Neural crest cell (in vitro differentiated cells): ENCODE results near the gene DLD. TPM values are rescaled to one million over a fixed set of nuclear protein-coding genes. Genes with fewer than 3 reads are reported as not detected.

Source experiments
- DNase-seq: peaks from one replicate; pipeline ENCODE4 v3.0.0; 2021; ENCODE audit warnings: low read depth, mixed read lengths, low spot score
- H3K27ac Mint-ChIP-seq: one replicate; pipeline ENCODE4 v1.8.0; 2021; ENCODE audit warnings: mild to moderate bottlenecking, mixed read lengths; ENCODE audit not compliant: unreplicated experiment
- H3K27me3 Mint-ChIP-seq: 2 replicates; pipeline ENCODE4 v1.8.0; 2021; ENCODE audit warnings: low read depth, mild to moderate bottlenecking, mixed read lengths
- H3K36me3 Mint-ChIP-seq: 2 replicates; pipeline ENCODE4 v1.8.0; 2021; ENCODE audit warnings: low read depth, mild to moderate bottlenecking, mixed read lengths
- H3K4me1 Mint-ChIP-seq: 2 replicates; pipeline ENCODE4 v1.8.0; 2021; ENCODE audit warnings: mixed read lengths
- H3K4me3 Mint-ChIP-seq: one replicate; pipeline ENCODE4 v1.8.0; 2021; ENCODE audit warnings: mild to moderate bottlenecking, mixed read lengths
- H3K9me3 Mint-ChIP-seq: 2 replicates; pipeline ENCODE4 v1.8.0; 2021; ENCODE audit warnings: mixed read lengths
- CTCF ChIP-seq: fragments of 200-600 bp; sonication (generic); conservative IDR thresholded peaks from 2 replicates; pipeline ENCODE4 v1.5.0; 2021; ENCODE audit warnings: antibody characterized with exemption, mild to moderate bottlenecking
- total RNA-seq: library from RNA; stranded (reverse); gene quantifications from 2 replicates; pipeline ENCODE4 v1.2.1, GENCODE V29; 2021

DLD gene
- total RNA-seq, 1 donor from 2014 or later = 82.1 TPM

GRCh38 chr7:107924841-107925504, 34.0 kb downstream of the DLD start:
- Mint-ChIP-seq H3K27ac (no peak overlapping the region), H3K36me3 (peaks cover 56% of the 10 kb centered on the region), H3K27me3 (no peaks in the 10 kb centered on the region), H3K4me1 (peaks cover 8% of the 10 kb centered on the region), H3K9me3 (no peaks in the 10 kb centered on the region), H3K4me3 (no peak overlapping the region)
- no peak for TF ChIP-seq CTCF
- DNase-seq = no peak

- Mint-ChIP-seq H3K4me1 (no peaks in the 10 kb centered on the region), H3K27me3 (no peaks in the 10 kb centered on the region), H3K36me3 (peaks cover 48% of the 10 kb centered on the region), H3K4me3 (no peak overlapping the region), H3K27ac (peak overlapping the region; percentile 31), H3K9me3 (no peaks in the 10 kb centered on the region)
- no peak for DNase-seq
- TF ChIP-seq CTCF = no peak
Observed at GRCh38 chr7:107926481-107926880, 35.5 kb downstream of the DLD start.

- Mint-ChIP-seq H3K27ac (peak overlapping the region; percentile 59), H3K4me3 (no peak overlapping the region)
- TF ChIP-seq CTCF = no peak
Observed at GRCh38 chr7:107931740-107932515, 40.9 kb downstream of the DLD start.

GRCh38 chr7:107932805-107933204, 41.8 kb downstream of the DLD start:
- DNase-seq = no peak
- H3K27ac Mint-ChIP-seq = peak overlapping the region; percentile 2
- no peaks in the 10 kb centered on the region for H3K27me3 Mint-ChIP-seq
- peaks cover 31% of the 10 kb centered on the region for H3K36me3 Mint-ChIP-seq
- TF ChIP-seq CTCF = no peak
- no peak overlapping the region for H3K4me3 Mint-ChIP-seq
- H3K9me3 Mint-ChIP-seq = no peaks in the 10 kb centered on the region
- H3K4me1 Mint-ChIP-seq = peaks cover 36% of the 10 kb centered on the region

More at GRCh38 chr7:107931740-107932515, 40.9 kb downstream of the DLD start:
- no peak for DNase-seq
- H3K27me3 Mint-ChIP-seq = no peaks in the 10 kb centered on the region
- peaks cover 33% of the 10 kb centered on the region for H3K36me3 Mint-ChIP-seq
- peaks cover 28% of the 10 kb centered on the region for H3K4me1 Mint-ChIP-seq
- no peaks in the 10 kb centered on the region for H3K9me3 Mint-ChIP-seq

GRCh38 chr7:107933386-107934013, 42.5 kb downstream of the DLD start:
- TF ChIP-seq CTCF = no peak
- peaks cover 31% of the 10 kb centered on the region for H3K36me3 Mint-ChIP-seq
- H3K27me3 Mint-ChIP-seq = no peaks in the 10 kb centered on the region
- H3K9me3 Mint-ChIP-seq = no peaks in the 10 kb centered on the region
- DNase-seq = no peak
- peak overlapping the region; percentile 35 for H3K27ac Mint-ChIP-seq
- no peak overlapping the region for H3K4me3 Mint-ChIP-seq
- peaks cover 39% of the 10 kb centered on the region for H3K4me1 Mint-ChIP-seq
